Astrocyte (in vitro differentiated cells and primary cell): ENCODE measurements around the gene SPOCK1. TPM values are rescaled to one million over a fixed set of nuclear protein-coding genes. Genes with fewer than 3 reads are reported as not detected.

Source experiments
- DNase-seq: peaks from one replicate; pipeline ENCODE4 v3.0.0-alpha.2; 2010; ENCODE audit warnings: low read depth
- FAIRE-seq: peaks from 2 replicates; lab custom pipeline; 2011; peaks lifted over from hg19 to GRCh38; lab: Jason Lieb, UNC
- H2AFZ ChIP-seq: 2 replicates; pipeline ENCODE4 v1.6.0; 2012; ENCODE audit warnings: low read depth, low read length, inconsistent platforms
- H3K27ac ChIP-seq: 2 replicates; pipeline ENCODE4 v1.5.1; 2011; ENCODE audit warnings: low read depth, low read length, inconsistent platforms
- H3K27me3 ChIP-seq: 2 replicates; pipeline ENCODE4 v1.6.0; 2011; ENCODE audit warnings: low read length, inconsistent platforms; ENCODE audit not compliant: insufficient read depth
- H3K36me3 ChIP-seq: 2 replicates; pipeline ENCODE4 v1.5.1; 2011; ENCODE audit warnings: low read length, inconsistent platforms; ENCODE audit not compliant: insufficient read depth
- H3K4me1 ChIP-seq: 2 replicates; pipeline ENCODE4 v1.5.1; 2011; ENCODE audit warnings: low read length, inconsistent platforms; ENCODE audit not compliant: insufficient read depth
- H3K4me2 ChIP-seq: 2 replicates; pipeline ENCODE4 v1.6.0; 2012; ENCODE audit warnings: low read length, inconsistent platforms
- H3K4me3 ChIP-seq: 2 replicates; pipeline ENCODE4 v1.5.1; 2011; ENCODE audit warnings: low read depth, mild to moderate bottlenecking, low read length, inconsistent platforms; ENCODE audit not compliant: insufficient read depth
- H3K79me2 ChIP-seq: 2 replicates; pipeline ENCODE4 v1.6.0; 2012; ENCODE audit warnings: mild to moderate bottlenecking, low read length, inconsistent platforms; ENCODE audit not compliant: insufficient read depth
- H3K9ac ChIP-seq: 2 replicates; pipeline ENCODE4 v1.6.0; 2012; ENCODE audit warnings: mild to moderate bottlenecking, low read length, inconsistent platforms
- H3K9me3 ChIP-seq: 2 replicates; pipeline ENCODE4 v1.5.1; 2012; ENCODE audit warnings: low read depth, mild to moderate bottlenecking, low read length, inconsistent platforms; ENCODE audit not compliant: insufficient read depth
- H4K20me1 ChIP-seq: 2 replicates; pipeline ENCODE4 v1.6.0; 2012; ENCODE audit warnings: low read length, inconsistent platforms; ENCODE audit not compliant: insufficient read depth
- H3K27ac Mint-ChIP-seq: one replicate; pipeline ENCODE4 v1.8.0; 2021; ENCODE audit warnings: mild to moderate bottlenecking, mixed read lengths; ENCODE audit not compliant: unreplicated experiment
- H3K27me3 Mint-ChIP-seq: one replicate; pipeline ENCODE4 v1.8.0; 2021; ENCODE audit warnings: low read depth, mixed read lengths; ENCODE audit not compliant: unreplicated experiment
- H3K36me3 Mint-ChIP-seq: one replicate; pipeline ENCODE4 v1.8.0; 2021; ENCODE audit warnings: low read depth, mixed read lengths; ENCODE audit not compliant: unreplicated experiment
- H3K4me1 Mint-ChIP-seq: one replicate; pipeline ENCODE4 v1.8.0; 2021; ENCODE audit warnings: low read depth, mixed read lengths; ENCODE audit not compliant: unreplicated experiment
- H3K4me3 Mint-ChIP-seq: one replicate; pipeline ENCODE4 v1.8.0; 2021; ENCODE audit warnings: mild to moderate bottlenecking, moderate library complexity, mixed read lengths; ENCODE audit not compliant: unreplicated experiment
- H3K9me3 Mint-ChIP-seq: one replicate; pipeline ENCODE4 v1.8.0; 2021; ENCODE audit warnings: mild to moderate bottlenecking, mixed read lengths; ENCODE audit not compliant: unreplicated experiment
- CTCF ChIP-seq: IDR thresholded peaks from 2 replicates; pipeline ENCODE4 v1.5.1; 2011; ENCODE audit warnings: low read depth, mild to moderate bottlenecking, inconsistent platforms, low read length, moderate library complexity; ENCODE audit not compliant: insufficient read depth
- EZH2 ChIP-seq: IDR thresholded peaks from 2 replicates; pipeline ENCODE4 v1.6.1; 2012; ENCODE audit warnings: mild to moderate bottlenecking, low read length, inconsistent platforms; ENCODE audit not compliant: insufficient read depth
- total RNA-seq: library from RNA; stranded (reverse); gene quantifications from 2 replicates; pipeline ENCODE4 v1.2.1, GENCODE V29; 2021

Gene SPOCK1
- total RNA-seq, 1 donor from 2014 or later = 53.5 TPM

GRCh38 chr5:137342764-137343163 is 156.4 kb downstream of the SPOCK1 start:
- Histone ChIP-seq H3K4me1 (peaks cover 17% of the 10 kb centered on the region), H3K79me2 (peaks cover 9% of the 10 kb centered on the region), H3K36me3 (no peaks in the 10 kb centered on the region), H4K20me1 (peaks cover 20% of the 10 kb centered on the region), H3K27ac (peak overlapping the region; percentile 28), H3K9me3 (no peaks in the 10 kb centered on the region), H3K27me3 (no peaks in the 10 kb centered on the region), H3K9ac (no peak overlapping the region), H2AFZ (no peak overlapping the region), H3K4me2 (peak overlapping the region; percentile 48), H3K4me3 (no peak overlapping the region)
- H3K9me3 Mint-ChIP-seq = no peaks in the 10 kb centered on the region
- H3K4me3 Mint-ChIP-seq = no peak overlapping the region
- H3K36me3 Mint-ChIP-seq = peaks cover 3% of the 10 kb centered on the region
- DNase-seq (peak; percentile 71), FAIRE-seq (peak; percentile 60)
- H3K27me3 Mint-ChIP-seq = peaks cover 3% of the 10 kb centered on the region
- no peak for TF ChIP-seq CTCF
- TF ChIP-seq EZH2 = no peak
- H3K27ac Mint-ChIP-seq = no peak overlapping the region
- H3K4me1 Mint-ChIP-seq = peaks cover 8% of the 10 kb centered on the region

GRCh38 chr5:137341831-137342230 is 157.3 kb downstream of the SPOCK1 start:
- Mint-ChIP-seq H3K4me1 (peaks cover 8% of the 10 kb centered on the region), H3K4me3 (no peak overlapping the region), H3K27ac (no peak overlapping the region), H3K9me3 (no peaks in the 10 kb centered on the region), H3K36me3 (peaks cover 3% of the 10 kb centered on the region), H3K27me3 (peaks cover 3% of the 10 kb centered on the region)
- Histone ChIP-seq H3K27me3 (no peaks in the 10 kb centered on the region), H3K27ac (no peak overlapping the region), H3K36me3 (no peaks in the 10 kb centered on the region), H2AFZ (no peak overlapping the region), H4K20me1 (peaks cover 27% of the 10 kb centered on the region), H3K79me2 (peaks cover 18% of the 10 kb centered on the region), H3K9ac (no peak overlapping the region), H3K9me3 (no peaks in the 10 kb centered on the region), H3K4me3 (no peak overlapping the region), H3K4me1 (peaks cover 17% of the 10 kb centered on the region), H3K4me2 (no peak overlapping the region)
- DNase-seq (no peak), FAIRE-seq (no peak)
- TF ChIP-seq EZH2 (no peak), CTCF (no peak)

- Mint-ChIP-seq H3K27ac (no peak overlapping the region), H3K36me3 (peaks cover 3% of the 10 kb centered on the region), H3K4me3 (no peak overlapping the region), H3K27me3 (peaks cover 3% of the 10 kb centered on the region), H3K4me1 (peaks cover 16% of the 10 kb centered on the region), H3K9me3 (no peaks in the 10 kb centered on the region)
- H3K4me3 ChIP-seq = no peak overlapping the region
- H3K27me3 ChIP-seq = no peaks in the 10 kb centered on the region
- H2AFZ ChIP-seq = no peak overlapping the region
- TF ChIP-seq EZH2 = no peak
- TF ChIP-seq CTCF = no peak
- DNase-seq (no peak), FAIRE-seq (peak; percentile 70)
- no peak overlapping the region for H3K4me2 ChIP-seq
- H3K4me1 ChIP-seq = peaks cover 19% of the 10 kb centered on the region
- no peak overlapping the region for H3K9ac ChIP-seq
- H3K79me2 ChIP-seq = peaks cover 25% of the 10 kb centered on the region
- no peak overlapping the region for H3K27ac ChIP-seq
- no peaks in the 10 kb centered on the region for H3K9me3 ChIP-seq
- no peaks in the 10 kb centered on the region for H3K36me3 ChIP-seq
- peaks cover 36% of the 10 kb centered on the region for H4K20me1 ChIP-seq
Observed at GRCh38 chr5:137340881-137341280, 158.2 kb downstream of the SPOCK1 start.
